ENCODE data around the gene SENP3.
A peak's percentile ranks its signal among the peaks of the same experiment; 100 is the strongest.

SENP3 gene

GRCh38 chr17:7580604-7581575 is 19.2 kb downstream of the SENP3 start:
- no peak for DNase-seq (ENCODE audit: low spot score)
- no peak for TF ChIP-seq CTCF (IDR thresholded peaks at IDR 0.05; ENCODE audit: borderline replicate concordance, control extremely low read depth, extremely low read depth, insufficient read depth, missing control alignments)
- in situ Hi-C loops (cut with MboI; ENCODE audit: low sequenced_read_pairs, unreplicated experiment), result no loop called here

- no peak for TF ChIP-seq CTCF (IDR thresholded peaks at IDR 0.05; ENCODE audit: borderline replicate concordance, control extremely low read depth, extremely low read depth, insufficient read depth, missing control alignments)
- in situ Hi-C loops (cut with MboI; ENCODE audit: low sequenced_read_pairs, unreplicated experiment), result no loop called here
- DNase-seq (ENCODE audit: low spot score), result no peak
Observed at GRCh38 chr17:7582396-7583252, 20.9 kb downstream of the SENP3 start.

GRCh38 chr17:7583253-7584109 is 21.8 kb downstream of the SENP3 start, which contains the start of gene MPDU1:
TSS of gene MPDU1 (plus strand) at chr17:7583852. CDS start at chr17:7583863, 11 bp downstream.
- TF ChIP-seq CTCF (IDR thresholded peaks at IDR 0.05; ENCODE audit: borderline replicate concordance, control extremely low read depth, extremely low read depth, insufficient read depth, missing control alignments), result no peak
- in situ Hi-C loops (cut with MboI; ENCODE audit: low sequenced_read_pairs, unreplicated experiment), result no loop called here
- peak; percentile 94 for DNase-seq (ENCODE audit: low spot score)

- TF ChIP-seq CTCF (IDR thresholded peaks at IDR 0.05; ENCODE audit: borderline replicate concordance, control extremely low read depth, extremely low read depth, insufficient read depth, missing control alignments), result peak; percentile 8
- no peak for DNase-seq (ENCODE audit: low spot score)
- in situ Hi-C loops (cut with MboI; ENCODE audit: low sequenced_read_pairs, unreplicated experiment), result no loop called here
Observed at GRCh38 chr17:7586673-7587419, 25.1 kb downstream of the SENP3 start.

GRCh38 chr17:7587420-7588151 is 25.9 kb downstream of the SENP3 start:
- in situ Hi-C loops (cut with MboI; ENCODE audit: low sequenced_read_pairs, unreplicated experiment), result no loop called here
- no peak for DNase-seq (ENCODE audit: low spot score)
- no peak for TF ChIP-seq CTCF (IDR thresholded peaks at IDR 0.05; ENCODE audit: borderline replicate concordance, control extremely low read depth, extremely low read depth, insufficient read depth, missing control alignments)

Data from GM13976 (cell line).